Measurements from ENCODE around the gene BNIP5.
A peak's percentile ranks its signal among the peaks of the same experiment; 100 is the strongest.

BNIP5 gene

DNA sequence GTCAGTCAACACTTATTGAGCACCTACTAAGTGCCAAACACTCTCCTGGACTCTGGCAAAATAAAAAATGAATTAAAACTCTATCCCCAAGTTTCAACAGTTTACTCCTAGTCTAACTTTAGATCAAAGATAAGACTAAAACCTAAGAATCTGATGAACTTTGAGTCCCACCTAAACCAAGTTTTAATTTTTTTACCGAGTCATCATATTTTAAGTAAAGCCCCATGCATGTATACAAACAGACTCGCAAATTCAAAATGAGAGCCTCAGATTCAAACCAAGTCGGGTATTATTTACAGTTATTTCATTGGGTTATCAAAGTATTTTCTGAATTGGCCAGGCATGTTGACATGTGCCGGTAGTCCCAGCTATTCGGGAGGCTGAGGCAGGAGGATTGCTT, 28.2 kb downstream of the BNIP5 start:
- no peak for DNase-seq
- Histone ChIP-seq H3K4me3 (ENCODE audit: low read depth, low read length) (no peak overlapping the region), H3K27ac (no peak overlapping the region), H3K27me3 (ENCODE audit: insufficient read depth, low read depth, severe bottlenecking) (no peaks in the 10 kb centered on the region), H3K36me3 (no peaks in the 10 kb centered on the region), H3K9me3 (ENCODE audit: severe bottlenecking) (no peaks in the 10 kb centered on the region)
- TF ChIP-seq, protein P1, sequence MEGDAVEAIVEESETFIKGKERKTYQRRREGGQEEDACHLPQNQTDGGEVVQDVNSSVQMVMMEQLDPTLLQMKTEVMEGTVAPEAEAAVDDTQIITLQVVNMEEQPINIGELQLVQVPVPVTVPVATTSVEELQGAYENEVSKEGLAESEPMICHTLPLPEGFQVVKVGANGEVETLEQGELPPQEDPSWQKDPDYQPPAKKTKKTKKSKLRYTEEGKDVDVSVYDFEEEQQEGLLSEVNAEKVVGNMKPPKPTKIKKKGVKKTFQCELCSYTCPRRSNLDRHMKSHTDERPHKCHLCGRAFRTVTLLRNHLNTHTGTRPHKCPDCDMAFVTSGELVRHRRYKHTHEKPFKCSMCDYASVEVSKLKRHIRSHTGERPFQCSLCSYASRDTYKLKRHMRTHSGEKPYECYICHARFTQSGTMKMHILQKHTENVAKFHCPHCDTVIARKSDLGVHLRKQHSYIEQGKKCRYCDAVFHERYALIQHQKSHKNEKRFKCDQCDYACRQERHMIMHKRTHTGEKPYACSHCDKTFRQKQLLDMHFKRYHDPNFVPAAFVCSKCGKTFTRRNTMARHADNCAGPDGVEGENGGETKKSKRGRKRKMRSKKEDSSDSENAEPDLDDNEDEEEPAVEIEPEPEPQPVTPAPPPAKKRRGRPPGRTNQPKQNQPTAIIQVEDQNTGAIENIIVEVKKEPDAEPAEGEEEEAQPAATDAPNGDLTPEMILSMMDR (IDR thresholded peaks at IDR 0.05; ENCODE audit: low read depth, low read length), result no peak

DNA sequence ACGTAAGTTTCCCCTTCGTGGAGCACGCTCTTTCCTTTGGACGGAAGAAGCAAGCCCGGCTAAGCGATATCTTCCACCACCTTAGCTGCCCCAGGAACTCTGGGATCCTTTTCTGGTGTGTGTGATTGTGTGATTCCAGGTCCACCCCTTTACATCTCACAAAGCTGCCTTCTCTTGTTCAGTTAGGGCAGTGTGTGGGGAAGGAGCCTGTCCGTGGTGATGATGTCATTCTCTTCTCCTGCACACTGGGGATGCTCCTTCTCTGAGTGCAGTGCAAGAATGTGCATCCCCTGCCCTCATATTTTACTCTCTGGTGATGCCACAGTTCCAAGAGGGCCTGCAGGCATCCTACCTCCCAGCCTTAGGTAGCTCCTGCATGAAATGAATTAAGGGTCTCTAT, 30.3 kb downstream of the BNIP5 start:
- TF ChIP-seq, protein P1 (IDR thresholded peaks at IDR 0.05; ENCODE audit: low read depth, low read length), result no peak
- Histone ChIP-seq H3K36me3 (no peaks in the 10 kb centered on the region), H3K4me3 (ENCODE audit: low read depth, low read length) (no peak overlapping the region), H3K27me3 (ENCODE audit: insufficient read depth, low read depth, severe bottlenecking) (no peaks in the 10 kb centered on the region), H3K27ac (no peak overlapping the region), H3K9me3 (ENCODE audit: severe bottlenecking) (no peaks in the 10 kb centered on the region)
- DNase-seq, result no peak

DNA sequence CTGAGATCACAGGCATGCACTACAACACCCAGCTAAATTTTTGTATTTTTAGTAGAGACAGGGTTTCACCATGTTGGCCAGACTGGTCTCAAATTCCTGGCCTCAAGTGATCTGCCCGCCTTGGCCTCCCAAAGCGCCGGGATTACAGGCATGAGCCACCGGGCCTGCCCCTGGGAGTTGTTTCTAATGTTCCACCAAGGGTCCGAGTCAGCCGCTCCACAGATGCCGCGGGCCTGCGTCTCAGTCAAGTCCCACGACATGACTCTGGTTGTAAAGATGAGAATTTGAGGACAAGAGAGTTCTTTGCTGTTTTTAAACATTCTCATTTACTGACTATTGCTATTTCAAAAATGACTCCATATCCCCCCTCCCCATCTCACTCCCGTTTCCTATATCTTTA, 30.8 kb downstream of the BNIP5 start:
- no peaks in the 10 kb centered on the region for H3K9me3 ChIP-seq (ENCODE audit: severe bottlenecking)
- TF ChIP-seq, protein P1 (IDR thresholded peaks at IDR 0.05; ENCODE audit: low read depth, low read length), result no peak
- no peak for DNase-seq
- H3K4me3 ChIP-seq (ENCODE audit: low read depth, low read length), result no peak overlapping the region
- H3K27ac ChIP-seq, result no peak overlapping the region
- H3K27me3 ChIP-seq (ENCODE audit: insufficient read depth, low read depth, severe bottlenecking), result no peaks in the 10 kb centered on the region
- no peaks in the 10 kb centered on the region for H3K36me3 ChIP-seq

DNA sequence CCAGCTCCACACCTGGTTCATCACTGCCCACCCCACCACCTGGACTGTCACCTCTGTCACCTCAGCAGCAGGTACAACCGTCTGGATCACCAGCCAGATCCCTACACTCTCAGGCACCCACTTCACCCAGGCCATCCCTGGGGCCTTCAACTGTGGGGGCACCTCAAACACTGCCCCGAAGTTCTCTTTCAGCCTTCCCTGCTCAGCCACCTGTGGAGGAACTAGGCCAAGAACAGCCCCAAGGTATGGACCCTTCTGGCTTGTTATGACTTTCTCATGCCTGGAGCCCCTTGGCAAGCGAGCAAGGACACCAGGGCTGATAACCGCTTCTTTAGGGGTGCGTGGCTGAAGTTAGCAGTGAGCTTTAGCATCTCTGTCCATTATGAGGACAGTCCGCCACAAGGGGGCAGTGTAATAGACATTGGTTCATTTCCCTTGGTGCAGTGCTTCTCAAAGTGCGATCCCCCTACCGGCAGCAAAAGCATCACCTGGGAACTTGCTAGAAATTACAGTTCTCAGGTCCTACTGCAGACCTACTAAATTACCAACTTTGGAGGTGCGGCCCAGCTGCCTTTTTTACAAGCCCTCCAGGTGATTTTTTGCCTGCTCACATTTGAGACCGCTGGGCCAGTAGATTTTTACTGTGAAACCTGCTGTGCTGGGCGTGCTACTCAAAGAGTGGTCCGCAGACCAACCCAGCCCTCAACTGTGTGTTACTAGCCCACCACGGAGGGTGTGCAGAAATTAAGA, 34.3 kb downstream of the BNIP5 start:
- Histone ChIP-seq H3K9me3 (ENCODE audit: severe bottlenecking) (no peaks in the 10 kb centered on the region), H3K36me3 (no peaks in the 10 kb centered on the region), H3K27me3 (ENCODE audit: insufficient read depth, low read depth, severe bottlenecking) (no peaks in the 10 kb centered on the region), H3K4me3 (ENCODE audit: low read depth, low read length) (no peak overlapping the region), H3K27ac (no peak overlapping the region)
- DNase-seq, result peak; percentile 98
- TF ChIP-seq, protein P1 (IDR thresholded peaks at IDR 0.05; ENCODE audit: low read depth, low read length), result peak; percentile 99

DNA sequence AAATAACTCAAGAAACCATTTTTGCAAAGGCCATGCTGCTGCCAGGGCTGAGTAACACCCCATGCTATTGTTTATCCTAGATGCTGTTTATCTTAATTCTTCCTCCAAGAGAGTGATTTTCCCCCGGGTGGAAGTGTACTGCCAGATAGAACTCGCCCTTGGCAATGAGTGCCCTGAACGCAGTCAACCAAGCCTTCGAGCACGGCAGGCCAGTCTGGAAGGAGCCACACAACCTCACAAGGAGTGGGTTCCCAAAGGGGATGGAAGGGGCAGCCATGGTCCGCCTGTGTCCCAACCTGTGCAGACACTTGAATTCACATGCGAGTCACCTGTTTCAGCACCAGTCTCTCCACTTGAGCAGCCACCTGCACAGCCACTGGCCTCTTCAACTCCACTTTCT, 34.9 kb downstream of the BNIP5 start:
- Histone ChIP-seq H3K4me3 (ENCODE audit: low read depth, low read length) (no peak overlapping the region), H3K36me3 (no peaks in the 10 kb centered on the region), H3K9me3 (ENCODE audit: severe bottlenecking) (no peaks in the 10 kb centered on the region), H3K27ac (no peak overlapping the region), H3K27me3 (ENCODE audit: insufficient read depth, low read depth, severe bottlenecking) (no peaks in the 10 kb centered on the region)
- no peak for DNase-seq
- TF ChIP-seq, protein P1 (IDR thresholded peaks at IDR 0.05; ENCODE audit: low read depth, low read length), result no peak

All from WERI-Rb-1 (cell line).